Fibroblast of lung (primary cell): ENCODE measurements around the gene GALNT18. TPM values are rescaled to one million over a fixed set of nuclear protein-coding genes. Genes with fewer than 3 reads are reported as not detected.

Experiments
- DNase-seq, 2 donors: peaks; one replicate each; pipeline versions ENCODE4 v3.0.0 to v3.0.0-alpha.2; 2010; ENCODE audit warnings: low read depth in 2 of 2
- H2AFZ ChIP-seq: 2 replicates; pipeline ENCODE4 v1.5.1; 2012; ENCODE audit warnings: low read length, control low read depth, inconsistent platforms
- H3K27ac ChIP-seq: 2 replicates; pipeline ENCODE4 v1.5.1; 2011; ENCODE audit warnings: low read length, control low read depth; ENCODE audit not compliant: insufficient read depth
- H3K27me3 ChIP-seq: 2 replicates; pipeline ENCODE4 v1.5.1; 2011; ENCODE audit warnings: mild to moderate bottlenecking, low read length; ENCODE audit not compliant: control insufficient read depth, insufficient read depth
- H3K36me3 ChIP-seq: 2 replicates; pipeline ENCODE4 v1.5.1; 2011; ENCODE audit warnings: low read length; ENCODE audit not compliant: control insufficient read depth, insufficient read depth
- H3K4me1 ChIP-seq: 2 replicates; pipeline ENCODE4 v1.5.1; 2011; ENCODE audit warnings: low read length; ENCODE audit not compliant: control insufficient read depth, insufficient read depth; ENCODE audit errors: extremely low read depth
- H3K4me2 ChIP-seq: 2 replicates; pipeline ENCODE4 v1.5.1; 2011; ENCODE audit warnings: low read length, control low read depth; ENCODE audit not compliant: insufficient read depth; ENCODE audit errors: extremely low read depth
- H3K4me3 ChIP-seq, 4 experiments: fragments of 200-600 bp in 1 of 4; sonication (generic) in 1 of 4; replicated peaks in 1 of 4; 2 replicates each; pipeline ENCODE4 v1.5.1; 2011 to 2016; ENCODE audit warnings: low read length in 4 of 4, low read depth in 3 of 4, mild to moderate bottlenecking in 3 of 4, control low read depth in 2 of 4, inconsistent platforms in 1 of 4, mixed read lengths in 1 of 4; ENCODE audit not compliant: insufficient read depth in 1 of 4; ENCODE audit errors: control extremely low read depth in 1 of 4
- H3K79me2 ChIP-seq: 2 replicates; pipeline ENCODE4 v1.5.1; 2012; ENCODE audit warnings: mild to moderate bottlenecking, low read length, inconsistent platforms; ENCODE audit not compliant: control insufficient read depth, insufficient read depth
- H3K9ac ChIP-seq: 2 replicates; pipeline ENCODE4 v1.5.1; 2011; ENCODE audit warnings: mild to moderate bottlenecking, low read length, control low read depth; ENCODE audit not compliant: insufficient read depth
- H3K9me3 ChIP-seq: 2 replicates; pipeline ENCODE4 v1.5.1; 2012; ENCODE audit warnings: low read depth, low read length; ENCODE audit not compliant: control insufficient read depth, insufficient read depth
- H4K20me1 ChIP-seq: 2 replicates; pipeline ENCODE4 v1.5.1; 2011; ENCODE audit warnings: low read length; ENCODE audit not compliant: control insufficient read depth, insufficient read depth; ENCODE audit errors: extremely low read depth
- CTCF ChIP-seq, 2 donors: IDR thresholded peaks in 1 of 2; conservative IDR thresholded peaks in 1 of 2; 1 replicate in 1 of 2; 2 replicates in 1 of 2; pipeline ENCODE4 v1.5.1; 2011 to 2012; ENCODE audit warnings: low read length in 2 of 2, control low read depth in 1 of 2, inconsistent platforms in 1 of 2, low read depth in 1 of 2, mild to moderate bottlenecking in 1 of 2
- EZH2 ChIP-seq: IDR thresholded peaks from 2 replicates; pipeline ENCODE4 v1.5.1; 2012; ENCODE audit warnings: low read length, control low read depth, mild to moderate bottlenecking; ENCODE audit errors: missing control alignments
- polyA plus RNA-seq, 2 donors: library from polyadenylated mRNA; depleted of rRNA in 1 of 2; stranded (reverse) in 1 of 2; unstranded in 1 of 2; fragments of >200 nt; gene quantifications; 2 replicates each; pipeline ENCODE4 v1.2.1, GENCODE V29; 2011 to 2012; ENCODE audit warnings: missing spikeins in 1 of 2
- total RNA-seq: library from RNA; depleted of rRNA; stranded (reverse); fragments of >200 nt; gene quantifications from 2 replicates; pipeline ENCODE4 v1.2.1, GENCODE V29; 2014

The GALNT18 gene
- total and polyA plus RNA-seq, 2 donors (not counting 1 experiment from before 2014, with no cell fraction given) = 0.50 to 19.3 TPM

GRCh38 chr11:11400635-11401232 lies 221.1 kb downstream of the GALNT18 start:
- H3K9ac ChIP-seq = no peak overlapping the region
- peaks cover 6% of the 10 kb centered on the region for H3K4me1 ChIP-seq
- no peaks in the 10 kb centered on the region for H4K20me1 ChIP-seq
- H3K36me3 ChIP-seq = no peaks in the 10 kb centered on the region
- no peak overlapping the region for H2AFZ ChIP-seq
- no peak overlapping the region for H3K27ac ChIP-seq
- no peaks in the 10 kb centered on the region for H3K27me3 ChIP-seq
- no peak overlapping the region for H3K4me3 ChIP-seq
- no peak overlapping the region for H3K4me2 ChIP-seq
- H3K79me2 ChIP-seq = no peaks in the 10 kb centered on the region
- TF ChIP-seq EZH2 (no peak), CTCF (conservative IDR thresholded peaks at IDR 0.05 in 1 of 2, IDR thresholded peaks at IDR 0.05 in 1 of 2; ENCODE audit: low read depth in 1 of 2, low read length in 2 of 2) (peak in 1 of 2 donors; percentile 26)
- DNase-seq = no peak
- H3K9me3 ChIP-seq = no peaks in the 10 kb centered on the region

DNA sequence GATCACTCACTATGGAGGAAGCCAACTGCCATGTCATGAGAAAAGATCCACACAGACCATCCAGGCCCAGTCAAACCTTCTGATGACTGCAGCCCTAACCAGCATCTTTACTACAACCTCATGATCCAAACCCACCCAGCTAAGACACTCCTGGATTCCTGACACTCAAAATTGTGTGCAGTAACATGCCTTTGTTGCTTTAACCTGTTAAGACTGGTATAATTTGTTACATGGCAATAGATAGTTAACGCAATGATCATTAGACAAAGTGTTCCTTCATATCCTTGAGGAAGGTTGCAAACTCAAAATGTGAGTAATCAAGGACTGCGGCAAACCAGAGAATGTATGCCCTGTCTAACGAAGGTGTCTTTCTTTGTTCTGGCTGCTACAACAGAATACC lies 221.7 kb downstream of the GALNT18 start:
- no peaks in the 10 kb centered on the region for H3K27me3 ChIP-seq
- H3K79me2 ChIP-seq = no peaks in the 10 kb centered on the region
- no peak overlapping the region for H3K27ac ChIP-seq
- H3K9me3 ChIP-seq = no peaks in the 10 kb centered on the region
- H3K4me2 ChIP-seq = no peak overlapping the region
- no peaks in the 10 kb centered on the region for H3K36me3 ChIP-seq
- no peak for DNase-seq
- no peaks in the 10 kb centered on the region for H4K20me1 ChIP-seq
- no peak for TF ChIP-seq EZH2
- TF ChIP-seq CTCF (conservative IDR thresholded peaks at IDR 0.05 in 1 of 2, IDR thresholded peaks at IDR 0.05 in 1 of 2; ENCODE audit: low read depth in 1 of 2, low read length in 2 of 2) = no peak
- H3K9ac ChIP-seq = no peak overlapping the region
- H2AFZ ChIP-seq = no peak overlapping the region
- H3K4me3 ChIP-seq = no peak overlapping the region
- peaks cover 6% of the 10 kb centered on the region for H3K4me1 ChIP-seq

- Histone ChIP-seq H3K4me3 (no peak overlapping the region), H2AFZ (no peak overlapping the region), H4K20me1 (no peaks in the 10 kb centered on the region), H3K27me3 (no peaks in the 10 kb centered on the region), H3K27ac (no peak overlapping the region), H3K4me1 (peaks cover 6% of the 10 kb centered on the region), H3K9ac (no peak overlapping the region), H3K4me2 (no peak overlapping the region), H3K9me3 (no peaks in the 10 kb centered on the region), H3K36me3 (no peaks in the 10 kb centered on the region), H3K79me2 (no peaks in the 10 kb centered on the region)
- TF ChIP-seq EZH2 (no peak), CTCF (conservative IDR thresholded peaks at IDR 0.05 in 1 of 2, IDR thresholded peaks at IDR 0.05 in 1 of 2; ENCODE audit: low read depth in 1 of 2, low read length in 2 of 2) (no peak)
- DNase-seq = no peak
Observed at GRCh38 chr11:11397781-11398180, 224.0 kb downstream of the GALNT18 start.
